Left renal cortex interstitium (tissue), 4 donors: Measurements from ENCODE around the gene TUBG2. TPM values are rescaled to one million over a fixed set of nuclear protein-coding genes. Genes with fewer than 3 reads are reported as not detected.
"Not testable (repeated sequence)": the region's sequence is repeated elsewhere in the genome, so short reads cannot be mapped to it uniquely, and the experiment has no call there.

Experiments used
- DNase-seq, 4 donors: peaks; one replicate each; pipeline ENCODE4 v3.0.0-alpha.2; 2013; ENCODE audit warnings: low read depth in 4 of 4, low spot score in 2 of 4, missing footprints in 1 of 4
- polyA plus RNA-seq, 4 donors: library from polyadenylated mRNA; unstranded; fragments of 120-200 nt; gene quantifications; one replicate each; pipeline ENCODE4 v1.2.1, GENCODE V29; 2013; ENCODE audit not compliant: insufficient read length in 4 of 4

TUBG2 gene
- polyA plus RNA-seq: 10 to 100 TPM; 19.4 to 42.2 (median 30.5) TPM

DNA sequence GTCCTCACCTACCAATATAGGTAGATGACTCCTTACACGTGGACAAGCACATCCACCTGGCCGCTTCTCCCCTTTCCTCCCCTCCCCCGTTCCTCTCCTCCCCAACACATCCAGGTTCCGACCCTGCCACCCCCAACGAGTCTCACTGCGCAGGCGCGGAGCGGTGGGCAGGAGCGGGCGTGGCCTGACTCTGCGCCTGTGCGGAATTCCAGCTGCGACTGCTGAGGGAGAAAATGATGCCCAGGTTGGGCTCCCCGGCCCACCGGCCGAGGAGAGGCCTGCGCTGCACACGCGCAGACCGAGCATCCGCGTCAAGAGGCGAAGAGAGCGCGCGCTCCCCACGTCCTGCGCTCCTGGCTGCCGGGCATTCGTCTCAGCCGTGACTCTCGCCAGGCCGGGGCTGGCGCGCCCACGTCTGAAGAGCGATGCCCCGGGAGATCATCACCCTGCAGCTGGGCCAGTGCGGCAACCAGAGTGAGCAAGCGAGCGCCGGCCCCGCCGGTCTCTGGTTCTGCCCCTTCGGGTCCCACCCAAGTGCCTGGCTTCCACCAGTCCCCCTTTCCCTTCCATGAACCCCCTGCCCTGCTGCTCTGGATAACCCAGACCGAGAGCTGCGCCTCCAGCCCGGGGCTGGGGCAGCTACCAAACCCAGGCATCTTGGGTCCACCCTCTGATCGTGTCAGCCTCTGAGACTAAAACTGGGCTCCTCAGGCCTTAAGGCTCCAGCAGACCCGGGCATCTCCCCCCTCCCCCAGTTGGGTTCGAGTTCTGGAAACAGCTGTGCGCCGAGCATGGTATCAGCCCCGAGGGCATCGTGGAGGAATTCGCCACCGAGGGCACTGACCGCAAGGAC, at the start of gene TUBG2:
TSS of gene TUBG2 (plus strand) at position 206 of the 853 bp plus-strand sequence. CDS start at position 426, 220 bp downstream.
- peak in 2 of 4 donors; percentile 89 to 92 for DNase-seq

- DNase-seq: not testable (repeated sequence)
Observed at GRCh38 chr17:42609814-42610801, 49.0 kb upstream of the TUBG2 start.

DNA sequence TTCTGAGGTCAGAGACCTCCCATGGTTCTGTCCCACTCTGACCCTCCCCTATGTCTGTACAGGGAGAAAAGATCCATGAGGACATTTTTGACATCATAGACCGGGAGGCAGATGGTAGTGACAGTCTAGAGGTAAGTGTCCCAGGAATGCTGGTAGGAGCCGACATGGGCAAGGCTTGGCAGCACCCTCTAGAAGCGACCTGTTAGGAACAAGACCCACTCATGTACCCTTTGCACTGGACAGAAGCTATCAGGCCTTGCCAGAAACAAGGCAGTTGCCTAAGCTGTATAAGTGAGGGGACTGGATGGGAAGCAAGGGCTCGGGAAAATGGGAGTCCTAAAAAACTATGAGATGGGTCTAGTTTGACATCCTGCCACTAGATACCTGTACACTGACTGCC, 47.1 kb upstream of the TUBG2 start:
- DNase-seq: no peak

- DNase-seq: no peak
Observed at GRCh38 chr17:42613699-42614295, 45.3 kb upstream of the TUBG2 start.

GRCh38 chr17:42617956-42618431, 41.1 kb upstream of the TUBG2 start:
- DNase-seq: no peak

- no peak for DNase-seq
Observed at GRCh38 chr17:42618442-42619150, 40.5 kb upstream of the TUBG2 start.

DNA sequence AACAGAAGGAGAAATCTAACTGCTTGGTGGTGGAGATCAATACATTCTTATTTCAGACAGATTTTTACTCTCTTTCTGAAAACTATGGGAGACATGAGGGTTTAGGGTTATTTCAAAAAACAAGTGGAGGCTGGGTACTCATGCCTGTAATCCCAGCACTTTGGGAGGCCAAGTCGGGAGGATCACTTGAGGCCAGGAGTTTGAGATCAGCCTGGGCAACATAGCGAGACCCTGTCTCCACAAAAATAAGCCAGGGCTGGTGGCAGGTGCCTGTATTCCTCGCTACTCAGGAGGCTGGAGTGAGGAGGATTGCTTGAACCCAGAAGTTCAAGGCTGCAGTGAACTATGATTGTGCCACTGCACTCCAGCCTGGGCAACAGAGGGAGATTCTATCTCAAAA, 37.1 kb upstream of the TUBG2 start:
- DNase-seq: not testable (repeated sequence)

DNA sequence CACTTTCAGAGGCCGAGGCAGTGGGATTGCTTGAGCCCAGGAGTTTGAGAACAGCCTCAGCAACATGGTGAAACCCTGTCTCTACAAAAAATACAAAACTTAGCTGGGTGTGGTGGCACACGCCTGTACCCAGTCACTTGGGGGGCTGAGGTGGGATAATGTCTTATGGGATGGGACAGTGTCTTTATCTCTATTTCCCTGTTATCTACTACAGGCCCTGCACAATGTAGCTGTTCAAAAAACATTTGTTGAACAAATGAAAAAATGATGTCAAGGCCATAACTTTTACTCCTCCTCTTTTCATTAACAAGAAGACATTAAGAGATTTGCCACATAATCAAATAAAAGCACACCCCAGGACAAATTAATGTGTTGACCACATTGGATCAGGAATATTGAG, 35.8 kb upstream of the TUBG2 start:
- DNase-seq: no peak

DNA sequence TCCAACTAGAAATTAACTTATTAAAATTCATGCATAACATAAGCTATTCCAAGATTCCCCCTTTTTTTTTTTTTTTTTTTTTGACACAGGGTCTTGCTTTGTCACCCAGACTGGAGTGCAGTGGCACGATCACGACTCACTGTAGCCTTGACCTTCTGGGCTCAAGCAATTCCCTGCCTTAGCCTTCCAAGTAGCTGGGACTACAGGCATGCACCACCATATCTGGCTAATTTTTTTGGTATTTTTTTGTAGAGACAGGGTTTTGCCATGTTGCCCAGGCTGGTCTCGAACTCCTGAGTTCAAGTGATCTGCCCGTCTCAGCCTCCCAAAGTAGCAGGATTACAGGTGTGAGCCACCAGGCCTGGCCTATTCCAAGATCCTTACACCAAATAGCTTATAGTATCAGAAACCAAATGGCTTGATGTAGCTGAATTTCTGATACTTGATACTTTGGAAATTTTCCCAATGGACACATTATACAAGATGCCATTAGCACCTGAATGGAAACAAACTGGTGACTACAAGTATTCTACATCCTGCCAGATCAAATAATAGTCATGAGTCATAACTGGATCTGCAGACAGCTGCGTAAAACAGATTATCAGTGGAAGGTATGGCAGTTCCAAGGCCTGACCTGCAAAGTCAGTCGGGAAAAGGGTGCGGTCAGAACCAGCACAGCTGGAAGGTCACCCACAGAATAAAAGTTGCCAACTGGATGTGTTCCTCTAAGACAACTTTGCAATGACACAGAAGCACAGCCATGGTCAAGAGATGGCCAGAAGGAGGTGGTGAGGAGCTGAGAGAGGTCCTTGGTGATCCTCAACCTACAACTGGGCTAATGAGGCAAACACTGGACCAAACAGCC, 35.1 kb upstream of the TUBG2 start:
- DNase-seq: no peak

DNA sequence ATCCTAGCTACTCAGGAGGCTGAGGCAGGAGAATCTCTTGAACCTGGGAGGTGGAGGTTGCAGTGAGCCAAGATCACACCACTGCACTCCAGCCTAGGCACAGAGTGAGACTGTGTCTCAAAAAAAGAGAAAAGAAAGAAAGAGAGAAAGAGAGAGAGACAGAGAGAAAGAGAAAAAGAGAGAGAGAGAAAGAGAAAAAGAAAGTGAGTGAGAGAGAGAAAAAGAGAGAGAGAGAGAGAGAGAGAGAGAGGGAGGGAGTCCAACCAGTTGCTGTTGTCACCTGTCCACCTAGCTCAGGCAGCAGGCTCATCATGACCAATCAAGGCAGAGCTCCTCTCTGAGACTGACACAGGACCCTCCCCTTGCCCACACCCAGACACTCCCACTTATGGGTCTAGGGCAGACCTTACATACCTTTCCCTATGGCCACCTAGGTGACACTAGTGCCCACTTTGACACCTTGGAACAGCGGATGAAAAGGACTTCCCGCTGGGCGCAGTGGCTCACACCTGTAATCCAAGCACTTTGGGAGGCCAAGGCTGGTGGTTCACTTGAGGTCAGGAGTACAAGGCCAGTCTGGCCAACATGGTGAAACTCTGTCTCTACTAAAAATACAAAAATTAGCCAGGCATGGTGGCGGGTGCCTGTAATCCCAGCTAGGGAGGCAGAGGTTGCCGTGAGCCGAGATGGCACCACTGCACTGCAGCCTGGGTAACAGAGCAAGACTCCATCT, 31.9 kb upstream of the TUBG2 start:
- DNase-seq: not testable (repeated sequence)

GRCh38 chr17:42629411-42630009, 29.6 kb upstream of the TUBG2 start:
- no peak for DNase-seq

DNA sequence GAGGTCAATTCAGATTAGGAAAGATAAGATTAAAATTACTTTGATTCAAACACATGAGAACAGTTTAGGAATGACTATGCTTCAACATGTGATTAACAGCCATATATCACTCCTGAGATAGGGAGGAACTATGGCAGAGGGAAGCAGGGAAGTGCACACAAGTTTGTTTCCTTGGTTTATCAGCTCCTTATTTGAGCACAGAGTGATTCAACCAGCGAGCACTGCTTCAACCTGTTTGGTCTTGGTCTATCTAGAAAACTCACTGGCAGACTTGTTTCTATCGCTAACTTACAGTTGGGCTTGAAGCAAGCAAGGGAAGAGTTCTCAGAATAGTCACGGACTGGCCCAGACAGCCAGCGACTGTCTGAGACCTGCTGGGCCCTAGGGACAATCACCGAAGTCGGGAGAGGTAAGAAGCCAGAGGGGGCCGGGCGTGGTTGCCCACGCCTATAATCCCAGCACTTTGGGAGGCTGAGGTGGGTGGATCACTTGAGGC, 26.1 kb upstream of the TUBG2 start:
- no peak for DNase-seq

- DNase-seq: no peak
Observed at GRCh38 chr17:42639525-42640113, 19.5 kb upstream of the TUBG2 start.

- no peak for DNase-seq
Observed at GRCh38 chr17:42640121-42640520, 19.0 kb upstream of the TUBG2 start.

GRCh38 chr17:42642336-42642735, 16.7 kb upstream of the TUBG2 start:
- no peak for DNase-seq

GRCh38 chr17:42647778-42648177, 11.3 kb upstream of the TUBG2 start:
- DNase-seq: no peak

DNA sequence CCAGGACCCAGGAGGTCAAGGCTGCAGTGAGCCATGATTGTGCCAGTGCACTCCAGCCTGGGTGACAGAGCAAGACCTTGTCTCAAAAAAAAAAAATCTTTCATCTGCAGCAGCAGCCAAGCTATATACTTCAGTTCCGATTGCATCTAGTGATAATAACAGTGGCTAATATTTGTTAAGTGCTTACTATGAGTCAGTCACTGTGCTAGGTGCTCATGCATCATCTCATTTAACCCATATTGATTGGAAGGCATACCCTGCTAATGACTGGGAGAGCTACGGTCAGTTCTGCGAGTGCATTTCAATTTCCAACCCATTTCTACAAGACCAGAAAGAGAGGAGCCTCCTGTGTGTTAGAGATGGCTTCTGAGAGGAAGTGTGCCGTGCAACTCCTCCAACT, 7.7 kb upstream of the TUBG2 start:
- no peak for DNase-seq
